GM21447 (cell line): ENCODE results near the gene SULT4A1.
A peak's percentile ranks its signal among the peaks of the same experiment; 100 is the strongest.
"Not testable (repeated sequence)": the region's sequence is repeated elsewhere in the genome, so short reads cannot be mapped to it uniquely, and the experiment has no call there.

ENCODE experiments used
- ATAC-seq: cut with Tn5 transposase; IDR thresholded peaks from one replicate; pipeline ENCODE4 v1.9.1; 2021; ENCODE audit not compliant: unreplicated experiment

Gene SULT4A1

DNA sequence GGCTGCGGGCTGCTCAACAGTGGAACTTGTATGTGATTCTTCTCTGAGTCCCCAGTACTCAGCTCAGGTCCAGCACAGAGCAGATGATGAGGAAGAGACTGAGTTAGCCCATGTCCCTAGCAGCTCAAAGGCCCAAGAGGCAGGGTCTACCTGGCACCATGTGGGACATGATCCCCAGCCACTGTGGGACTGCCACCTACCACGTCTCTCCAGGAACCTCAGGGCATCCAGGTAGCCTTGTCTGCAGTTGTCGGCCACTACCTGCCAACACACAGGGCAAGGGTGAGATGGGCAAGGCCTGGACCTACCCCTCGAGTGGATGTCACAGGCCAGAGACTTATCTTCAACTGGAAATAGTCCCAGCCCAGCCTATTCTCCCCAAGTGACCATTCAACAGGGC is 25.1 kb upstream of the SULT4A1 start:
- ATAC-seq: no peak

DNA sequence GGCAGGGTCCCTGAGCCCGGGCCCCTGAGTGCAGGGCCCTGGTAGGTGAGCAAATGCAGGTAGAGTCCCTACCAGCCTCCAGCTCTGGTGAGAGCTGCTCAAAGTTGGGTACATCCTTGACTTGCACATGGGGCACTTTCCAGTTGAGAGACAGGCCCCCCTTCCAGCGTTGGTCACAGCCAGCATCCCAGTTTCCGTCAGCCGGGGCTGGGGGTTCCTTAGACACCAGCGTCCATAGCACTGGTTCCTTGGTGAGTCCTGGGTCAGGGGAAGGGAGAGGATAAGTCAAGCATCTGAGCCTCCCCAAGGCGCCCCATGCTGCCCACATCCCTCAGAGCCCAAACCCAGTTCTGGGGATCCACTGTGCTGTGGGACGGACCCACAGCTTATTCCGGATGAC is 23.9 kb upstream of the SULT4A1 start:
- no peak for ATAC-seq

DNA sequence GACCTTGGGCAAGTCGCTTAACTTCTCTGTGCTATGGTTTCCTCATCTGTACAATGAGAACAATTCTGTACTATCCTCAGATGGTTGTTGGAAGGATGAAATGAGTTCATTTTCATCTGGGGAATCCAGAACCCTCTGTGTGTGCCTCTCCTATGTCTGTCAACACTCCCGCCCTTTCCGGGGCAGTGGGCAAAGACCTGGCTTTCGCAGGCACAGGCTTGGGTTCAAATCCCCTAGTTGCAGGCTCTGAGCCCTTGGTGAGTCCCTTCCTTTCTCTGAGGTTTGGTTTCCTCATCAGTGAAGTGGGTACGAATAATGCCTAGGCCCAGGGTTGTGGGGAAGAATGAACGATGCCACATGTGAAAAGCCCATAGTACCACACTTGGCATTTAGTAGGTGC is 23.5 kb upstream of the SULT4A1 start:
- ATAC-seq: no peak

DNA sequence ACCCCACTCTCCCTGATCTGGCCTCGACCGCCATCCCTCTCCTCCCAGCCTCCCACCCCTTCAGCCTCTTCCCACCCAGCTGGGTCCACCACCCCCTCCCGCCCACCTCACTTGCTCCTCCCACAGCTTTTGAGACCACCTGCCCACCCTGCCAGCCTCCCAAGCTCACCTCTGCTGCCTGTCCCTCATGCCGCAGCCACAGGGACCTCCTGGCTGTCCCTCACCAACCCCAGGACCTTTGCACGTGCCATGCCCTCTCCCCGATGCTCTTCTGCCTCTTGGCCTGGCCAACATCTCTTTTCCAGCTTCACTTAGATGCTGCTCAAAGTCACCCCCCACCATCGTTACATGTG is 23.0 kb upstream of the SULT4A1 start:
- ATAC-seq: no peak

DNA sequence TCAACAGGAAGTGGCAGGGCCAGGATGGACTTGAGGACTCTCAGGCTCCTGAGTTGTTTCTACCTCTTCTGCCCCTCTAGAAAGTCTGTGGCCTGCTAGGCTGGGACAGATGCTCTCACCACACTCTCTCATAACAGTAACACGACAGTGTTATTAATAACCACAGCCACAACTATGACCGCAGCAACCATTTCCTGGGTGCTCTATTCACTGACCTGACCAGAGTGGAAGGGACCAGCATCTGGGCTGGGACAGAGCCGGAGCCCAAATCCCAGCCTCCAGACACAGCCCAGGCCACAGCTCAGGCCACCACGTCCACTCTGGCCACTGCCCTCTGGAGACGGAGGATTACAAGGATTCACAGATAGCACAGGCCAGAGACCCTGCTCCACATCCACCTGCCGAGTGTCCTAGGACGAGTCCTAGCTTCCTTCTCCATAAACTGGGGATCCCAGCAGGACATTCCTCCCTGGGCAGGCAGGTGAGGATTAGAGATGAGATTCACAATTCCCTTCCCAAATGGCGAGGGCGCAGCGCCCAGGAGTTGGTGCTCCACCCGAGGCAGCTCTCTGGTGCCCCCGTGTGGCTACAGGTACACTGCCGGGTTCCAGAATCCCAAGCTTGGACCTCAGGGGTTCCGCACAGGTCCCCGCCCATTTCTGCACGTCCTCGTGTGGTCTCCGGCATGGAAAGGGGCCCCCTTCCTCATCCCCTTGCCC is 22.4 kb upstream of the SULT4A1 start:
- peak; percentile 75 for ATAC-seq

DNA sequence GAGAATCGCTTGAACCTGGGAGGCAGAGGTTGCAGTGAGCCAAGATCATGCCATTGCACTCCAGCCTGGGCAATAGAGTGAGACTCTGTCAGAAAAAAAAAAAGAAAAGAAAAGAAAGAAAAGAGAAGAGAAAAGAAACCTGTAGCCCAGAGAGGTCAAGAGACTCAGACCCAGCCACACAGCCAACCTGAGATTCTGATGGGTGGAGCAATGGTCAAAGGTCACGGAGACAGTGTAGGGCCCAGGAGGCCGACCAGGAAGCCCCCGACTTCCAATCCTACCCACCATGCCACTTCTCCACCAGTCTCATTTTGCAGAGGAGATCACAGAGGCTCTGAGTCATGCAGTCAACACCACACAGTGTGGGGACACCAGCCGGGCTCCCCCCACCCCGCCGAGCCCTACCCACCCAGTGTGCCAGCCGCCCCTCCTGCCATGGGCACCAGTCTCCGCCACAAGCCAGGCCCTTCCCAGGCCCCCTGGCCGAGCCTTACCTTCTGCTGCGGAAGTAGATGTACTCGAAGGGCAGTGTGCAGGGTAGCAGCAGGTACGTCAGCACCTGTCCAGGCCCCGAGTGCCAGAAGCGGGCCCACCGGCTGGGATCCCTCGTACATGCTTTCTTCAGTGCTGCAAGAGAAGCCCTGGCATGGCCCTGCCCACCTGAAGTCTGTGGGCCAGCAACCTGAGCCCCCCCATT is 21.6 kb upstream of the SULT4A1 start:
- no peak for ATAC-seq

DNA sequence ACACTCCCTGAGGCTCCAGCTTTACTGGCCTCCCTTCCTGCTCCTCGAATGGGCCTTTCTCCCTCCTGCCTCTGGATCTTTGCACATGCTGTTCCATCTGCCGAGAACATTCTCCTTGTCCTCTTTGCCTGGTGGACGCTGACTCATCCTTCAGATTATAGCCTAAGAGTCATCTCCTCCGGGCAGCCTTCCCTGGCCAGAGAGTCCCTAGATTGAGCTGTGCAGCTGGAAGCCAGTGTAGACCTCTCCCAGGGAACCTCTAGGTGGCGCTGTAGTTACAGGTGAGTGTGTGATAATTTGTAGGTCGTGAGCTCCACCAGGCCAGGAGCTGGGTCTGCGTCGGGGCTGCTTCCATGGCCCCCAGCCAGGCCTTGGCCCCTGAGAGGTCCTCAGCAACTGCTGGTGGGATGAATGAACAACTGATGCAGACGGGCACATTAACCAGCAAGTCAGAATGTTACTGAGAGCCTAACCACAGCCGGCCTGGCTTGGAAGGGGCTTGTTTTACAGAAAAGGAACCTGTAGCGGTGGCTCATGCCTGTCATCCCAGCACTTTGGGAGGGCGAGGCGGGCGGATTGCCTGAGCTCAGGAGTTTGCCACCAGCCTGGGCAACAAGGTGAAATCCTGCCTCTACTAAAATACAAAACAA is 20.8 kb upstream of the SULT4A1 start:
- no peak for ATAC-seq

DNA sequence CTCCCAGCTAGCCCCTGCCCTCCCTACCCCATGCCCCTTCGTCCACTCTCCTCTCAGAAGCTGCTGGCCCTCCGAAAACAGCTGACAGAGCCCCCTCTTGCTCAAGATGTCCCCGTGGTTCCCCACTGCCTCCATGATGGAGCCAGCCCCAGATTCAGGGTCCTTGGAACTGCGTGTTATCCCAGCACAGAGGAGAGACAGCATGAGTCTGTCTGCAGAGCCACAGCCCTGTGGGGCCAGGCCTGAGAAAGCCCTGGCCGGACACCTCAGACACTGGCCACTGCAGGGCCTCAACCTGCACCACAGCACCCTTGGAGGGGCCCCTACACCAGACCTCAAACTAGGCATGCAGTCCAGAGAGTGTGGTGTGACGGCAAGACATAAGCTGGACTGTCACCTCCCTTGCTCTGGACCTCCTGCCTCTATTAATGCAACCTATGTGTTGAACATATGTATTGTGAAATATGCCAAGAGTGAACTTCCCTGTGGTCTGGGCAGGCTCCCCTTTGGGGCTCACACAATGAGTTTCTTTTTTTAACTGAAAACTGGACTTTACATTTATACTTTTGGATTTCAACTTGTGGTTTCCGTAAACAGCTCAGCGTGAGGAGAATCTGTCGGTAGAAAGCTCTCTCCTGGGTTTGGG is 19.9 kb upstream of the SULT4A1 start:
- no peak for ATAC-seq

DNA sequence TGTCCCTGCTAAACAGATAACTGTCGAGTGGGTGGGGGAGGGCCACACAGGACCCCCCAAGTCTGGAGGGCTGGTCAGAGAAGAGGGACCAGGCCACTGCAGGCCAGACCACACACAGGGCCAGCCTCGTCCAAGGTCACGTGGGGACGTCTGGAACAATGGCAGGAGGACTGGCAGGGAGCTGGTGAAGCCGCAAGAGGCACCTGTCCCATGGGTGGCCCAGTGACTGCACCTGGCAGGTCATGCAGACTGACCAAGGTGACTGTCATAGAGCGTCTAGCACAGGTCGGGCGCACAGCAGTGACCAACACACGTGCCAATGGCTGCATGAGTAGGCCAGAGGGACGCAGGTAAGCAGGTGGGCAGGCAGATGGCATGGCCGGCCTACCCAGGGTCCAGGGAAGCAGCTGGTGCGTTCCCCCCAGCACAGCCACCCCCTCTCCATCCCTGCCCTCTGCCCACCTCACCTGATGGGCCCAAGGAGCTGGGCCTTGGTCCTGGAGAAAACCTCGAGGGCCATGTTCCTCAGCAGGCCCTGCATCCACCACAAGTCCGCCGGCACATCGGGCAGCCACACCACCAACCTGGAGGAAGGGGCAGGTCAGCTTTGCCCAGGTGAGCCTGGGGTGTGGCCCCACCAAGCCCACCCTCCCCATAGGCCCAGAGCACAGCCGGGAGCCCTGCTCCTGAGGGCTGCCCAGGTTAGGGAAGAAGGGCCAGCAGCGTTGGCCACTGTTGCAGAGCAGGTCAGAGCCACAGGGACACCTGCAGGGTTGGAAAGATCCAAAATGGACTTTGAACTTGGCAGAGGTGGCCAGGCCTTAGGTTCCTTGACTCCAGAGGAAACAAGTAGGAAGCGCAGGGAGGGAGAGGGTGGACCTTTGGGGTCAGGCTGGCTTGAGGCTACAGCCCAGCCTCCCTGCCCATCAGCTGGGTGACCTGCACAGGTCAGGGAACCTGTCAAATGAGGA is 19.1 kb upstream of the SULT4A1 start:
- no peak for ATAC-seq

DNA sequence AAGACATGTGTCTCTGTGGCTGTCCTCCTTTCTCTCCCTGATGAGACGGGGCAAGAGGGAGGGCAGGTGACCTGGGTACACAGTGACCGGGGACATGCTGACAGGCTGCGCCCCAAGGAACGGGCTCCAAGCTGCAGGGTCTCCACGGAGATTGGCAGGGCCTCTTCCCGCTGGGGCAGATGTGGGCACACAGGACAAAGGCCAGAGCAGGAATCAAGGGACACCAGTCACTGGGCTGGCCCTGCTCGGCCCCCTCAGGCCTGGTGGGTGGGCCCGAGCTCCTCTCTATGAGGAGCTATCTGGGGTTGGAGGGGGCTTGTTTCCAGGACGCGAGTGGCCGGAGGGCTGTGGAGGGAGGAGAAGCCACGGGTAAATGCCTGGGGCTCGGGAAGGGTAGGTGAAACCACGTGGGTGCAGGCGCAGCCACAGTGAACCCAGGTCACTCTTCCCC is 18.3 kb upstream of the SULT4A1 start:
- no peak for ATAC-seq

DNA sequence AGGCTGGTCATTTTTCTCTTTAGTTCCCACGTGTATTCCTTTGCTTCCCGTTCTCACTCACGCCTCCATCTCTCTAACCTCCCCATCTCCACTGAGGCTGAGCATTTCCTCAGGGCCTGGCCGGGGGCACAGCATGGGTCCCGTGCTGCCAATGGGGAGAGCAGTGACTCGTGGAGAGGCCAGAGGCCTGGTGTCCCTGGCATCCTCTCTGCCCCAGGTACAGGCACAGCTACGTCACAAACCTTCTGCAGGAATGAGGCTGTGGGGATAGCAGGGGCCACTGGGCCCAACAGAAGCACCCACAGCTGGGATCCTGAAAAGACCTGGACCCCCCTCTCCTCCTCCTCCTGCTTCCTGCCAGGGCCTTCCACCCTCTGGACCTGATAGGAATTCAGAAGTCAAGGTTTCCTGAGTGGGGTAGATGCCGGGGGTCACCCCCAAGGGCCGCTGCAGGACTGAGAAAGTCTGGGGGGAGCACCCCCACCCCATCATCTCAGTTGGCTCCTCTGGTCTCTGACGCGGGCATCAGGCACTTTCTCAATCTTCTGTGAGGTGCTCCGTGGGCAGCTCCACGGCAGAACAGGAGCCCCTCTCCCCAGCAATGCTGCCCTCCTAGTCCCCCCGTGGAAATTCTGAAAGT is 17.7 kb upstream of the SULT4A1 start:
- no peak for ATAC-seq

DNA sequence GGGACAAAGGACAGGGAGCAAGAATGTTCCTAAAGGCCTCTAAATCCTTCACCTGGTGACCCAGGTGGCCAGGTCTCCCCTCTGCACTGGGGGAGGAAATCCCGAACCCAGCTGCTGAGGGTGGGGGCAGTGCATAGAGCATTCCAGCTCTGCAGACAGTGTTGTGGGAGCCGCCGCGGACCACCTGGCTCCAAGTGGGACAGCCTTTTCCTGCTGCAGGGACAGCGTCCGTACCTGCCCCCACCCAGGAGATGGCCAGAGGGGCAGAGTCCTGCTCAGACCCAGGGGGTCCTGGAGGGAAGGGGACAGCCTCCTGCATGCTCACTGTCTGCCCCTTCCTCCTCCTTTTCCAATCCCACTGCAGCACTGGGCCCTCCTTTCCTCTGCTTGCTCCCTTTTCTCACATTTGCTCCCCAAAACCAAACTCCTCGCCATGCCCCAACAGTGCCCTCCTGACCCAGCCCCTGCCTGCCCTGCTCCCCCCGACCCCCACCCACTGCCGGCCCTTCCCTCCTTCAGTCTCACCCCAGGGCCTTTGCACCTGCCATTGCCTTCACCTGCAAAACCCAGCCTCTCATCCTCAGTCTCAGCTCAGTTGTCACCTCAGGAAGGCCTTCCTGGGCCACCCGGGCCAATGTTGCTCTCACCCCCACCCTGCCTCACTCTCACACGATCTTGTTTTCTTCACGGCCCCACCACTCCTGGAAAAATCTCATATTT is 16.7 kb upstream of the SULT4A1 start:
- no peak for ATAC-seq

DNA sequence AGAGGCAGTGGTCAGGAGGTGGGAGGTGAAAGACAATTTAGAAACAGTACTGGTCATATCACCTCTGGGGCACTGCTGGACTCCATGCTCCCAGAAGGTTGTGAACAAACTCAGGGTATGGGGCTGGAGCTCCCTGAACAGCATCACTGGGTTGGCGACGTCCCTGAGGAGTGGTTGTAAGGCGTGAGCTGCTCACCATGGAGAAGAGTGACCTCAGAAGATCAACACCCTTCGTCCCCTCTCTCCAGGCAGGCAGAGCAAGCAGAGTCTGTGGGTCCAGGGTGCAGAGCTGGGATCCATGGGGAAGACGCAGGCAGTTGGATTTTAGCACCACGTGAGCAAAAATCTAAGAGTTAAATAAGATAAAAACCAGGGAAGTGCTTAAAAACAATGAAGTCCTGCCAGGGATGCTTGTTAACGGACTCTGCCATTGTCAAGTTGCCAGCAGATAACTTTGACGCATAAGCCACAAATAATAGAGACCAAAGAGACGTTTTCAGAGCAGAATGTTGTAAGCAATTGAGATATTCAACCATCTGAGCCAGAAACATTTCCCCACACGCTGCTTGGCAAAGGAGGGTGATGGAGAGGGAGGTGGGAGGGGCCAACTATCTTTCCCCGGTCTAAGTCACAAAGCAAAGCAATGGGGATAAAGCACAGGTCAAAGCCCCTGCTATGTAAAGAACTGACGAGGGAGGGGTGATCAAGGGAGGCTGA is 15.9 kb upstream of the SULT4A1 start:
- no peak for ATAC-seq

DNA sequence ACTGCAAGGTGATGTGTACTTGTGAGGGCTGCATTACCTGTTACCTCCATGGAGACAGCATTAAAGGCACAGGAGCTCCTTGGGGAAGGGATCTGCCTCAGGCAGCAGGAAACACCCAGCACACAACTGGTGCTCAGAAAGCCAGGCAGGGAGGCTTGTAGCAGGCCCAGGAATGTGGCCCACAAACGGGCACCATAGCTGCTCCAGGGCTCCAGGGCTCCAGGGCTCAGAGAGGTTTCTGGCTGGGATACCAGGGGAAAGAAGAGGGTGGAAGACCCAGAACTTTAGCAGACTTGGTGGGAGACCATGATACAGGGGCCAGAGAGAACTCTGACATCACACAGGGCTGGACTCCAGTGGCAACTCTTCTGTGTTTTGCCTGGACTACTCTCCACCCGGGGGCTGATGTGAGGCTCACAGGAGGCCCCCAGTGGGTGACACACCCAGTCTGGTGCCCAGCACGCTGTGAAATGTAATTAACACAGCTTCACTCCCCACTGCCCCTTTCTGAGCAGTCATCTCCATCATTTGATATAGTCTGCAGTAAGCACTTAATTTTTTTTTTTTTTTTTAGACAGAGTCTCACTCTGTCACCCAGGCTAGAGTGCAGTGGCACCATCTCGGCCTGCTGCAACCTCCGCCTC is 14.7 kb upstream of the SULT4A1 start:
- no peak for ATAC-seq

DNA sequence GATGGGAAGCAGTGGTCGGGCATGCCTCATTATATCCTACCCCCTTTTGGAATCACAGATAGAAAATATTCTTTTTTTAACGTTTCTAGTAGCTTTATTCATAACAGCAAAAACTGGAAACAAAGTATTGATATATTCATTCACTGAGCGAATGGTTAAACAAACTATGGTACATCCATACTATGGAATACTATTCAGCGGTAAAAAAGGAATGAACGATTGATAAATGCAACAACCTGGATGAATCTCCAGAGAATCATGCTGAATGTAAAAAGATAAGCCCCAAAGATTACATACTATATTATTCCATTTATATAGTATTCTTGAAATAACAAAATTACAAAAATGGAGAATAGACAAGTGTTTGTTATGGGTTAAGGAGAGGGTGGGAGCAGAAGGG is 7.5 kb upstream of the SULT4A1 start:
- no peak for ATAC-seq

DNA sequence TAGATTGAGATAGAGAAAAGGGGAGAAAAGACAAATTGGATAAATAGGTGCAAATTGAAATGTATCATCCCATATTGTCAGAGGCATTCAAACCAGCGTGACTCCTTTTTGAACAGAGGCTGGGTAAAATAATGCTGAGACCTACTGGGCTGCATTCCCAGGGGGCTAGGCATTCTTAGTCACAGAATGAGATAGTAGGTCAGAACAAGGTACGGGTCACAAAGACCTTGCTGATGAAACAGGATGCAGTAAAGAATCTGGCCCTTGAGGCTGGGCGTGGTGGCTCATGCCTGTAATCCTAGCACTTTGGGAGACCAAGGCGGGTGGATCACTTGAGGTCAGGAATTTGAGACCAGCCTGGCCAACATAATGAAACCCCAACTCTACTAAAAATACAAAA is 6.7 kb upstream of the SULT4A1 start:
- not testable (repeated sequence) for ATAC-seq

DNA sequence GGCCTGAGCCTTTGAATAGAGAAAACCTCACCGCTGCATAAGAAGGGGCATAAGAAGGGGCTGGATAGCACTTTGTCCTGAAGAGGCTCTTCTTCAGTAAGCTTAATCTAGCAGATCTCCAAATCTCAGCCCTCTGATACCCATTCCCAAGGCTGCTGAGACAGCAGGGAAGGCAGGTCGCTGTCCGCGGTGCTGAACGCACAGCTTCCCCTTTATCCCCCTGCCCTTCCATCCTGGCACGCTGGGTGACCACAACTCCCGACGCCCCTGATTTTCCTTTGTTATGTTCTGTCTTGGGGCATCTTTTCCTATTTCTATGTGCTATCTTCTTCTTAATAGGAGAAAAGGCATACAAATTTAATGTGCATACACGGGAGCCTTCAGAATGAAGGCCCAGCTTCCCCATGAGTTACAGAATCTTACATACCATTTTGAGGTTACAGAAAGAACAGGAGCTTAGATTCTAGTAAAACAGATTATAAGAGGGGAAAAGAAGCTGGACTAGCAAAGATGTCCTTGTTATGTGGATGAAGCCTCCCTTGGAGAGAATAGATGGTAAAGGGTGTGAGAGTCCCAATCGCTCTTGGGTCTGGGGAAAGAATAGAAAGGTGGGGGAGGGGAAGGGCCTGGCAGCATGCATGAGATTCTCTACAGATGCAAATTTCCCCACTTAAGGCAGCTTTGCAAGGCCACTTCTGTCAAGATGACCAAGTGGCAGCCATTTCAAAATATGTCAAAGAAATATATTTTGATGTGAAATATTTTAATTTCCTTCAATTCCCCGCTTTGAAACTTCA is 5.7 kb upstream of the SULT4A1 start:
- no peak for ATAC-seq

DNA sequence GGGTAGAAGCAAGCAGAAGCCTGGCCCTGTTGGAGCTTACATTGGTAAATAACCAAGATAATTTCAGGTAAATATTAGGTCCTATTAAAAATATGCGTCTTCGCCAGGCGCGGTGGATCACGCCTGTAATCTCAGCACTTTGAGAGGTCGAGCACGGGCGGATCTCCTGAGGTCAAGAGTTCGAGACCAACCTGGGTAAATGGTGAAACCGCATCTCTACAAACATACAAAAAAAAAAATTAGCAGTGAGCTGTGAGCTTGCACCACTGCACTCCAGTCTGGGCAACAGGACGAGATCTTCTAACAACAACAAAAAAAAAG is 529 bp upstream of the SULT4A1 start:
- no peak for ATAC-seq
